ENCODE data around the gene SEMA3C.

- no peak for TF ChIP-seq CTCF (IDR thresholded peaks at IDR 0.05)
- no peak for TF ChIP-seq EZH2 (IDR thresholded peaks at IDR 0.05; ENCODE audit: borderline replicate concordance, insufficient read depth, low read depth, low read length, poor library complexity, severe bottlenecking)
These were observed 93.4 kb downstream of the SEMA3C start for GRCh38 chr7:80825499-80825898.

Measured in B cell (primary cell).